ENCODE measurements around the gene PSAPL1.

The PSAPL1 gene, protein sequence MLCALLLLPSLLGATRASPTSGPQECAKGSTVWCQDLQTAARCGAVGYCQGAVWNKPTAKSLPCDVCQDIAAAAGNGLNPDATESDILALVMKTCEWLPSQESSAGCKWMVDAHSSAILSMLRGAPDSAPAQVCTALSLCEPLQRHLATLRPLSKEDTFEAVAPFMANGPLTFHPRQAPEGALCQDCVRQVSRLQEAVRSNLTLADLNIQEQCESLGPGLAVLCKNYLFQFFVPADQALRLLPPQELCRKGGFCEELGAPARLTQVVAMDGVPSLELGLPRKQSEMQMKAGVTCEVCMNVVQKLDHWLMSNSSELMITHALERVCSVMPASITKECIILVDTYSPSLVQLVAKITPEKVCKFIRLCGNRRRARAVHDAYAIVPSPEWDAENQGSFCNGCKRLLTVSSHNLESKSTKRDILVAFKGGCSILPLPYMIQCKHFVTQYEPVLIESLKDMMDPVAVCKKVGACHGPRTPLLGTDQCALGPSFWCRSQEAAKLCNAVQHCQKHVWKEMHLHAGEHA

GRCh38 chr4:7434766-7435150 lies at the start of gene PSAPL1:
Gene PSAPL1, minus strand, starts transcription at chr4:7434930. Its CDS starts 51 bp downstream, at chr4:7434879.
- DNase-seq: no peak

DNA sequence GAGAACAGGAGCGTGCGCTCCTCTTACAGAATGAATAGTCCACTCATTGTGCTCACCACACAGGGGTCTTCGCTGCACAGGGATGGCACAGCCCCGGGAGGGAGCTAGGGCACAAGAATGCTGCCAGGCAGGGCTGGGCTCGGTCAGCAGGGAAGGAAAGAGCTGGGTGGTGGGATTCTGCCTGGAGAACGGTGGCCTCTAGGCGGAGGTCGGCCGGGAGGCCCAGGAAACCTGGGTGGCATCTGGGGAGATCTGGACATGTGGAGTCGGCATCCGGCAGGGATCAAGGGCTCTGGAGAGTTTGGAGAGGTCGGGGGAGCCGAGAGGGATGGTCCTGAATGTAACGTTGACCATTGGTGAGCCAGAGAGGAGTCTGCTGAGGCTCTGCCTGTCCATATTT lies 46.5 kb upstream of the PSAPL1 start:
- no peak for DNase-seq

- DNase-seq: no peak
Observed at GRCh38 chr4:7480423-7480822, 45.7 kb upstream of the PSAPL1 start.

- no peak for DNase-seq
Observed at GRCh38 chr4:7478665-7479064, 43.9 kb upstream of the PSAPL1 start.

GRCh38 chr4:7477695-7478094 lies 43.0 kb upstream of the PSAPL1 start:
- DNase-seq: no peak

GRCh38 chr4:7476820-7477219 lies 42.1 kb upstream of the PSAPL1 start:
- DNase-seq: no peak

DNA sequence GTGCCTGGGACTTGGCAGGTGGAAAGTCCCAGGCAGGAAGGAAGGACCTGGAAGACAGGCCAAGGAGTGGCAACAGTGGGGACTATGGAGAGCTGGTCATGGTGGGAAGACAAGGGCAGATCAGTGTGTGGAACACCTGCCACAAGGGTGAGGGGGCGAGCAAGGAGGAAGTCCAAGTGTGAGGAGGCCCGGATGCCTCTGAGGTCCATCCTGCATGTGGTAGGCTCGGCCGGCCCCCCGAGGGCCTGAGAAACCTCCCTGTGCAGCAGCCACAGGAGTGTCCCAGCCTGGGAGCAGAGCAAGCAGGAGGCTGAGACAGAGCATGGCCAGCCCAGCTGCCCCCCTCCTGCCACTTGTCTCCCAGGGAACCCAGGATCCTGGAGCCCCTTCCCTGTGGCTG lies 40.5 kb upstream of the PSAPL1 start:
- no peak for DNase-seq

- DNase-seq: no peak
Observed at GRCh38 chr4:7474320-7474719, 39.6 kb upstream of the PSAPL1 start.

DNA sequence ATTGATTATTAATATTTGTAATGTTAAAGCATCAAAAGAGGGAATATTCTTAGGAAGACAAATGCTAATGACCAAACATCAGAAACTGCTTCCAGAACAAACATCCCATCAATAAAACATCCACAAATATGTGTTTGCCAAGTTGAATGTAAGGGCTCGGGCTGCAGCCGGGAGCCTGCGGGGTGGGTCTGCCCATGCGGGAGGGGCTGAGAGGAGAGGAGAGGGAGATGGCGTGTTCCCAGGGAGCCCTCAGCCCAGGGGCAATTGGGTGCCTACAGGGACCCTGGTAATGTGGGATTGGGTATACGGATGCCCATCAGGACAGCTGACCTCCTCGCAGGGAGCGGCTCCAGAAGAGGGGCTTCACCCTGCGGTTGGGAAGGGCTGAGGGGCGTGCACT lies 38.4 kb upstream of the PSAPL1 start:
- DNase-seq: no peak

DNA sequence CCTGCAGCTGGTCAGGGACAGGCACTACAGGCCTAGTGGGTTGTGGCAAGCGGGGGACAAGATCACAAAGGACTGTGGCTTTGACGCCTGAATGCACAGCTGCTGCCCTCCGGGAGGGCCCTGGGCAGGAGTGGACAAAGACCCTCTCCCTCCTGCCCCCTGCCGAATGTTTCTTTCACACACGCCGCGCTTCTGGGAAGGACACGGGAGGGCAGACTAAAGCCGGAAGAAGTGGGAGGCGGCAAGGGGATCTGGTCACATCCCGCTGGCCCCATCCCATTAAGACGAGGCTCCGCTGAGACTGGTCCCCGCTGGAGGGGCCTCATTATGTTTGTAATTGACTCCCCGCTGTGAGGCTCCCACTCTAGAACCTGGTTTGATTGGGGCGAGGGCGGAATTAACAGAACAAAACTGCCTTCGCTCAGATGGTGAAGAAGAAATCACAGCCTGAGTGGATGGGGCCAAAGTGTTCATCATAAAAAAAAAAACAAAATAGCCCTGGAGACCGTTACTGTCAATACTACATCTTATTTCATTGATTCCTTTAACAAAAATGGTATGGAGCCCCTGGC lies 37.8 kb upstream of the PSAPL1 start:
- no peak for DNase-seq

- no peak for DNase-seq
Observed at GRCh38 chr4:7470522-7471128, 35.9 kb upstream of the PSAPL1 start.

- DNase-seq: no peak
Observed at GRCh38 chr4:7470111-7470510, 35.4 kb upstream of the PSAPL1 start.

GRCh38 chr4:7469023-7469422 lies 34.3 kb upstream of the PSAPL1 start:
- no peak for DNase-seq

GRCh38 chr4:7467471-7467870 lies 32.7 kb upstream of the PSAPL1 start:
- DNase-seq: no peak

DNA sequence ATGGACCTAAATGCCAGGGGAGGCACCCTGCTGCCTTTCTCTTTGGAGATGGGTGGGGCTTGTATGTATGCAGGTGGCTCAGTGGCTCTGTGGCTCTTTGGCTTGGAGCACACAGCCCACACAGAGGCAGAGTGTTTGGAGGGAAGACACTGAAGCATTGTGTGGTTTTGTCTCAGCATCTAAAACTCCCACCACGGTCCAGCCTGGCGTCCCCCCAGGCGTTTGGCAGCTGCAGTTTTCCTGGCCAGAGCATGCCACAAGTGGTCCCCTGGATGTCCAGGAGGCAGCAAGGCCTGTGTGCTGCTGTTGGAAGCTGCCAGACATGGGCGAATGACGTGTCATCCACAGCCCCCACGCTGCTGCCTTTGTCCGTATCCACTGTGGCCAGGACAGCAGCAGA lies 32.2 kb upstream of the PSAPL1 start:
- no peak for DNase-seq

DNA sequence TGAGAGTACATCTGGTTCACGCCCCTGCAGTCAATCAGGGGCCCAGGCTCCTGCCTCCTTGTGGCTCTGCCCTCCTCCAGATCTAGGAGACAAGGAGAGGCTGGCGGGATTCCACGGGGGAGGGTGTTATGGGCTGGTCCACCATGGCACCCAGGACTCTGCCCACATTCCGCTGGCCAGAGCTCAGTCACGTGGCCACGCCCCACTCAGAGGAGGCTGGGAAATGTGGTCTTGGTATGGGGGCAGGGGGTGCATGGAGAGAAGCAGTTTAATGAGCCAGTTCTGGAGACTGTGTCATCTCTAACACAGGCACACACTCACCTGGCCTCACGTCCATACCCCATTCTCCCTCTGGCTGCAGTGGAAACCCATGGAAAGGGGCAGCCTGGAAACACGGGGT lies 31.5 kb upstream of the PSAPL1 start:
- no peak for DNase-seq

- no peak for DNase-seq
Observed at GRCh38 chr4:7465017-7465416, 30.3 kb upstream of the PSAPL1 start.

- DNase-seq: no peak
Observed at GRCh38 chr4:7464259-7464655, 29.5 kb upstream of the PSAPL1 start.

- no peak for DNase-seq
Observed at GRCh38 chr4:7463566-7464258, 29.0 kb upstream of the PSAPL1 start.

- DNase-seq: no peak
Observed at GRCh38 chr4:7462509-7462971, 27.8 kb upstream of the PSAPL1 start.

GRCh38 chr4:7461230-7461629 lies 26.5 kb upstream of the PSAPL1 start:
- DNase-seq: no peak

DNA sequence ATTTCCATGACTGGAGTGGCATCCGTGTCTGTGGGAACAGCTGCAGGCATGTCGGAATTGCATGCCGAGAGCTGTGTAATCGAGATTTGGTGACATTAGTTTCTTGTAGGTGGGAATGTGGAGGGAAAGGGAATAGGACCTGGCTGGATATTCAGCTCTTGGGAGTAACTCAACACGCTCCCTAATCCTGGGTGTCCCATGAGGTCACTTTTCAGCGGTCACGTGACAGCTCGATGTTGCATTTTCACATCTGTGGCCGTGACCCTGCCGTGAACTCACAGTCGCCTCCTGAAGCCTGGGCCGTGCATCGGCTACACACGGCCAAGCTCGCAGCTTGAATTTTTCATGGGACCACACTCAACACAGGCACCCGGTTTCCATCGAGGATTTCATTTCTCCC lies 25.8 kb upstream of the PSAPL1 start:
- DNase-seq: no peak

DNA sequence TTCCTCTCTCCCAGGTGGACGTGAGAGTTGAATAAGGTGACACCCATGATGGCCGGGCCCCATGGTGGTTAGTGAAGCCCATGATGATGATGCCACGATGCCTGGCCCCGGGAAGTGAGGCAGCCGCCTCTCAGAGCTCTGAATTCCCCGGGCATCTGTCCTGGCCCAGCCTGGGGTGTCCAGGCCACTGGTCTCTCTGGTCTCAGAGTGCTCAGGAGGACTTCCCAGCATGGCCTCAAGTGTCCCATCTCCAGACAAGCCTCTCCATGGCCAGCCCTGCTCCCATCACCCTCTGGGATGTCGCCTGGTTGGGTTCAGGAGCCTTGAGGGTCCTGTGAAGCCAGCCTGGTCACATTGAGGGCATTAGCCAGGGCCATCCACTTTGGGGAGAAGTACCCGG lies 24.7 kb upstream of the PSAPL1 start:
- no peak for DNase-seq

Measured in activated CD4-positive, alpha-beta T cell treated with anti-CD3 and anti-CD28 coated beads, Interleukin-2, amount 50 U/mL, for 1 hour (primary cell).